Fibroblast of the aortic adventitia (primary cell): ENCODE measurements around the gene TSPAN11. TPM values are rescaled to one million over a fixed set of nuclear protein-coding genes. Genes with fewer than 3 reads are reported as not detected.

ENCODE experiments used
- DNase-seq: peaks from one replicate; pipeline ENCODE4 v3.0.0-alpha.2; 2010; ENCODE audit warnings: low read depth
- H3K4me3 ChIP-seq: 2 replicates; pipeline ENCODE4 v1.5.1; 2011; ENCODE audit warnings: low read depth, mild to moderate bottlenecking, control low read depth, low read length, moderate library complexity
- total RNA-seq: library from RNA; depleted of rRNA; stranded (reverse); fragments of >200 nt; gene quantifications from 2 replicates; pipeline ENCODE4 v1.2.3, GENCODE V29; 2012; ENCODE audit warnings: low replicate concordance
- TF ChIP-seq, protein P1 (sequence below): IDR thresholded peaks from 2 replicates; pipeline ENCODE4 v1.5.1; 2011; ENCODE audit warnings: mild to moderate bottlenecking, low read length, control low read depth, inconsistent platforms; ENCODE audit not compliant: insufficient read depth

TSPAN11 gene
- total RNA-seq, 1 donor = 0.36 TPM

- DNase-seq = no peak
- TF ChIP-seq, protein P1, sequence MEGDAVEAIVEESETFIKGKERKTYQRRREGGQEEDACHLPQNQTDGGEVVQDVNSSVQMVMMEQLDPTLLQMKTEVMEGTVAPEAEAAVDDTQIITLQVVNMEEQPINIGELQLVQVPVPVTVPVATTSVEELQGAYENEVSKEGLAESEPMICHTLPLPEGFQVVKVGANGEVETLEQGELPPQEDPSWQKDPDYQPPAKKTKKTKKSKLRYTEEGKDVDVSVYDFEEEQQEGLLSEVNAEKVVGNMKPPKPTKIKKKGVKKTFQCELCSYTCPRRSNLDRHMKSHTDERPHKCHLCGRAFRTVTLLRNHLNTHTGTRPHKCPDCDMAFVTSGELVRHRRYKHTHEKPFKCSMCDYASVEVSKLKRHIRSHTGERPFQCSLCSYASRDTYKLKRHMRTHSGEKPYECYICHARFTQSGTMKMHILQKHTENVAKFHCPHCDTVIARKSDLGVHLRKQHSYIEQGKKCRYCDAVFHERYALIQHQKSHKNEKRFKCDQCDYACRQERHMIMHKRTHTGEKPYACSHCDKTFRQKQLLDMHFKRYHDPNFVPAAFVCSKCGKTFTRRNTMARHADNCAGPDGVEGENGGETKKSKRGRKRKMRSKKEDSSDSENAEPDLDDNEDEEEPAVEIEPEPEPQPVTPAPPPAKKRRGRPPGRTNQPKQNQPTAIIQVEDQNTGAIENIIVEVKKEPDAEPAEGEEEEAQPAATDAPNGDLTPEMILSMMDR = no peak
- no peak overlapping the region for H3K4me3 ChIP-seq
Observed at GRCh38 chr12:31041033-31041564, 114.6 kb downstream of the TSPAN11 start.

Other genes starting within 250 kb of the TSPAN11 start
- gene IPO8, start 230.9 kb upstream of the TSPAN11 start, total RNA-seq = 40.9 and 49.8 TPM in 2 replicates
- gene CAPRIN2, start 171.8 kb upstream of the TSPAN11 start, total RNA-seq = 16.4 and 82.2 TPM in 2 replicates
- gene DDX11, start 147.1 kb downstream of the TSPAN11 start, total RNA-seq = 15.2 and 17.0 TPM in 2 replicates